GM19035 (cell line): ENCODE data around the gene SPARCL1.
"Not testable (repeated sequence)": the region's sequence is repeated elsewhere in the genome, so short reads cannot be mapped to it uniquely, and the experiment has no call there.

Source experiments
- ATAC-seq: cut with Tn5 transposase; IDR thresholded peaks from one replicate; pipeline ENCODE4 v1.9.1; 2021; ENCODE audit not compliant: unreplicated experiment

Gene SPARCL1

GRCh38 chr4:87529187-87529586 lies at the start of gene SPARCL1:
Gene SPARCL1 (minus strand): TSS chr4:87529376. CDS start chr4:87499574, 29,802 bp downstream.
- ATAC-seq: no peak

- ATAC-seq: no peak
These were observed 46.8 kb upstream of the SPARCL1 start for GRCh38 chr4:87575983-87576382.

GRCh38 chr4:87575408-87575807 lies 46.2 kb upstream of the SPARCL1 start:
- no peak for ATAC-seq

- no peak for ATAC-seq
These were observed 45.8 kb upstream of the SPARCL1 start for GRCh38 chr4:87574996-87575395.

GRCh38 chr4:87574376-87574775 lies 45.2 kb upstream of the SPARCL1 start:
- not testable (repeated sequence) for ATAC-seq

GRCh38 chr4:87570290-87570805 lies 41.2 kb upstream of the SPARCL1 start:
- no peak for ATAC-seq

GRCh38 chr4:87567191-87567590 lies 38.0 kb upstream of the SPARCL1 start:
- no peak for ATAC-seq

- no peak for ATAC-seq
These were observed 37.1 kb upstream of the SPARCL1 start for GRCh38 chr4:87566276-87566675.

- ATAC-seq: no peak
These were observed 36.6 kb upstream of the SPARCL1 start for GRCh38 chr4:87565746-87566145.

- no peak for ATAC-seq
These were observed 31.6 kb upstream of the SPARCL1 start for GRCh38 chr4:87560802-87561201.

- peak; percentile 99 for ATAC-seq
These were observed 30.1 kb upstream of the SPARCL1 start for GRCh38 chr4:87559090-87559837.

- no peak for ATAC-seq
These were observed 28.2 kb upstream of the SPARCL1 start for GRCh38 chr4:87557348-87557747.

GRCh38 chr4:87555773-87556619 lies 26.8 kb upstream of the SPARCL1 start:
- ATAC-seq: no peak

- no peak for ATAC-seq
These were observed 24.0 kb upstream of the SPARCL1 start for GRCh38 chr4:87553182-87553581.

- ATAC-seq: no peak
These were observed 22.2 kb upstream of the SPARCL1 start for GRCh38 chr4:87551361-87551760.

- ATAC-seq: no peak
These were observed 18.0 kb upstream of the SPARCL1 start for GRCh38 chr4:87547016-87547708.

GRCh38 chr4:87545052-87545451 lies 15.9 kb upstream of the SPARCL1 start:
- no peak for ATAC-seq

GRCh38 chr4:87543835-87544461 lies 14.8 kb upstream of the SPARCL1 start:
- no peak for ATAC-seq

GRCh38 chr4:87542734-87543312 lies 13.6 kb upstream of the SPARCL1 start:
- ATAC-seq: no peak

GRCh38 chr4:87541956-87542709 lies 13.0 kb upstream of the SPARCL1 start:
- ATAC-seq: no peak
